HepG2 (cell line): ENCODE measurements around the gene CHSY3. TPM values are rescaled to one million over a fixed set of nuclear protein-coding genes. Genes with fewer than 3 reads are reported as not detected.

Experiments
- ATAC-seq: fragments of 200-7000 bp; cut with Tn5 transposase; 3 replicates; pipeline ENCODE4 v1.9.1; 2020; ENCODE audit warnings: mild to moderate bottlenecking, moderate library complexity
- BruUV-seq: library from RNA; stranded (reverse); fragments of 400-500 nt; replicated peaks from 2 replicates; lab custom pipeline; 2021; lab: Mats Ljungman, UMichigan
- CTCF ChIA-PET: fragments of 300-600 bp; formaldehyde crosslinking; extraction: SDS; loops from one replicate; lab custom pipeline; 2021; ENCODE audit warnings: low total read pairs, inconsistent platforms, low intra/inter-chr PET ratio; lab: Yijun Ruan, JAX
- POLR2A ChIA-PET: fragments of 350-600 bp; sonication (Branson Sonifier 250); formaldehyde crosslinking; loops from one replicate; lab custom pipeline; 2020; ENCODE audit warnings: antibody characterized with exemption, inconsistent platforms; lab: Yijun Ruan, JAX
- DNase-seq: peaks from one replicate; pipeline ENCODE4 v3.0.0-alpha.2; 2015; ENCODE audit warnings: low spot score
- FAIRE-seq: peaks from 3 replicates; lab custom pipeline; 2011; peaks lifted over from hg19 to GRCh38; lab: Jason Lieb, UNC
- H2AFZ ChIP-seq: one replicate; pipeline ENCODE4 v1.6.1; 2011; ENCODE audit warnings: low read length, inconsistent platforms
- H3K27ac ChIP-seq: fragments of 300-600 bp; 3 replicates; pipeline ENCODE4 v1.8.0; 2011; ENCODE audit warnings: mixed run types, mild to moderate bottlenecking, mixed read lengths, low read length, inconsistent platforms; ENCODE audit not compliant: insufficient read depth; ENCODE audit errors: extremely low read length
- H3K27me3 ChIP-seq, 2 experiments: fragments of 200-600 bp in 1 of 2; 2 replicates in 1 of 2; 3 replicates in 1 of 2; pipeline versions ENCODE4 v1.6.0 to v1.8.0; 2011; ENCODE audit warnings: low read length in 2 of 2, mild to moderate bottlenecking in 2 of 2, moderate library complexity in 2 of 2, inconsistent platforms in 1 of 2; ENCODE audit not compliant: insufficient read depth in 2 of 2, control insufficient read depth in 1 of 2
- H3K36me3 ChIP-seq, 2 experiments: fragments of 200-600 bp in 1 of 2; replicated peaks in 1 of 2; 2 replicates in 1 of 2; 3 replicates in 1 of 2; pipeline versions ENCODE4 v1.5.1 to v1.8.0; 2011; ENCODE audit warnings: low read length in 2 of 2, inconsistent platforms in 1 of 2; ENCODE audit not compliant: insufficient read depth in 2 of 2, control insufficient read depth in 1 of 2
- H3K4me1 ChIP-seq: 2 replicates; pipeline ENCODE4 v1.5.1; 2012; ENCODE audit warnings: low read length, inconsistent platforms; ENCODE audit not compliant: insufficient read depth
- H3K4me2 ChIP-seq: 2 replicates; pipeline ENCODE4 v1.6.0; 2011; ENCODE audit warnings: low read depth, low read length, inconsistent platforms
- H3K4me3 ChIP-seq, 3 experiments: fragments of 200-600 bp in 1 of 3; sonication (generic), shearing (Covaris generic) in 1 of 3; replicated peaks in 1 of 3; 2 replicates each; pipeline ENCODE4 v1.5.1; 2011 to 2016; ENCODE audit warnings: low read length in 3 of 3, inconsistent platforms in 2 of 3, low read depth in 2 of 3, mild to moderate bottlenecking in 2 of 3, control low read depth in 1 of 3, mixed read lengths in 1 of 3; ENCODE audit not compliant: insufficient read depth in 1 of 3
- H3K79me2 ChIP-seq: one replicate; pipeline ENCODE4 v1.6.1; 2011; ENCODE audit warnings: low read length, inconsistent platforms; ENCODE audit not compliant: insufficient read depth
- H3K9ac ChIP-seq: 2 replicates; pipeline ENCODE4 v1.6.0; 2011; ENCODE audit warnings: mild to moderate bottlenecking, low read depth, low read length, inconsistent platforms; ENCODE audit not compliant: insufficient read depth
- H3K9me3 ChIP-seq: 2 replicates; pipeline ENCODE4 v1.5.1; 2012; ENCODE audit warnings: mild to moderate bottlenecking, low read length
- H4K20me1 ChIP-seq: 2 replicates; pipeline ENCODE4 v1.6.0; 2011; ENCODE audit warnings: inconsistent platforms, mild to moderate bottlenecking, low read length, moderate library complexity; ENCODE audit not compliant: insufficient read depth
- AGO2 ChIP-seq: fragments of 200-400 bp; formaldehyde crosslinking; optimal IDR thresholded peaks from 2 replicates; pipeline ENCODE3; 2017; ENCODE audit warnings: mild to moderate bottlenecking, low read depth, low read length, moderate library complexity
- ONECUT2 ChIP-seq: sonication (generic); formaldehyde crosslinking; IDR thresholded peaks from 2 replicates; pipeline ENCODE4 v1.4.0; 2020; ENCODE audit warnings: missing genetic modification reagents
- PCBP1 ChIP-seq: fragments of 200-400 bp; formaldehyde crosslinking; IDR thresholded peaks from 2 replicates; pipeline ENCODE4 v1.6.1; 2017; ENCODE audit warnings: mild to moderate bottlenecking, low read depth, low read length, borderline replicate concordance
- in situ Hi-C: cut with HindIII; loops from 2 replicates; pipeline ENCODE4 v1.10.0; 2017; ENCODE audit warnings: low pct_unique_long_range_greater_than_20kb; ENCODE audit not compliant: extremely low pct_ligation_motif_present
- intact Hi-C: fragments of 100-400 bp; cut with micrococcal nuclease; formaldehyde crosslinking; loops from one replicate; pipeline ENCODE4 v1.10.0; 2022; ENCODE audit not compliant: unreplicated experiment
- polyA plus RNA-seq, 8 experiments: library from polyadenylated mRNA; depleted of rRNA in 3 of 8; stranded (reverse) in 7 of 8; unstranded in 1 of 8; fragments of >200 nt; fragmentation: Illumina TruSeq in 4 of 8; extraction: Trizol in 4 of 8; gene quantifications; 2 replicates each; pipeline versions ENCODE4 v1.2.1 to v1.2.3, GENCODE V29; 2011 to 2016; ENCODE audit warnings: low read depth in 4 of 8, missing spikeins in 1 of 8, mixed read lengths in 1 of 8; ENCODE audit not compliant: insufficient read depth in 1 of 8
- total RNA-seq, 5 experiments: library from RNA; depleted of rRNA; stranded (reverse); fragments of >200 nt; fragmentation: Illumina TruSeq; extraction: Trizol; gene quantifications; 2 replicates each; pipeline ENCODE4 v1.2.3, GENCODE V29; 2016; ENCODE audit warnings: low read depth in 1 of 5
- TF ChIP-seq, protein P1 (sequence below): sonication (generic); formaldehyde crosslinking; IDR thresholded peaks from 2 replicates; pipeline ENCODE4 v1.9.0; 2021; ENCODE audit warnings: missing genetic modification reagents, borderline replicate concordance
- TF ChIP-seq, protein P2 (sequence below), 2 experiments: fragments of 450-650 bp in 1 of 2; sonication (generic) in 1 of 2; formaldehyde crosslinking; IDR thresholded peaks; 2 replicates each; pipeline versions ENCODE4 v1.5.0 to v1.8.0; 2020 to 2022; ENCODE audit warnings: mild to moderate bottlenecking in 1 of 2, missing genetic modification reagents in 1 of 2
- TF ChIP-seq, protein P3 (sequence below): sonication (generic); formaldehyde crosslinking; IDR thresholded peaks from 2 replicates; pipeline ENCODE4 v1.8.1; 2022; ENCODE audit warnings: low read depth, mild to moderate bottlenecking, missing genetic modification reagents

Gene CHSY3
- total and polyA plus RNA-seq, 2 of the 13 experiments (the other 11 are each of a cell fraction or from before 2014, with no cell fraction given) = 0.26 to 4.1 TPM

DNA sequence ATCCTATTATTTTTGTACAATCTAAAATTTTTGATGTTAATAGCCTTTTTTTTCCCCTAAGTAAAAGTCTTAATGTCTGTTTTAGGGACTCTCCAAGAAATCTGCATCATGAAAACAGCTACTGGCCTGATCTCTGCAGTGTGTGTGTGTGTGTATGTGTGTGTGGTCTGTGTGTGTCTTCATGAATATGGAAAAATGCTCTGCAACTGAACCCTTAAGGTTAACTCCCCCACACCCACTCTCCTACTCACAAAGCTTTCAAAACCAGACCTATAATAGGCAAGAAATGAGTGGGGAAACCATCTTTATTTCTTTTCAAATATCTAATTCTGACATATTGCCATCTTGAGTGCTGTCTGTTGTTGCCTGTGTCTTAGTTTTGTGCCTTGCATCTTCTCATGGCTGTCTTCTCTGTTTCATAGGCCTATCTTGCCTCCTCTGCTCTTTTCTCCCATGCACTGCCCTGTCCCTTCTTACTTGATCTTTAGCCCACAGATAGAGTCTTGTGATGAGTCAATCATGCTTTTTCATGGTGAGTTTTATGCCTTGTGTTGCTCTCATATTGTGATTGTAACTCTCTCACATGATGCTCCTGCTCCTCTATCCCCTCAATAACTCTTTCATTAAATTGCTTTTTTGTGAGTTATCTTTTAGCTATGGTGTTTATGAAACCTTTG lies 68.3 kb downstream of the CHSY3 start:
- POLR2A ChIA-PET = no interaction called here
- intact Hi-C loops (no loop called here), in situ Hi-C loops (no loop called here)
- BruUV-seq = no TSS peak
- TF ChIP-seq, protein P1, sequence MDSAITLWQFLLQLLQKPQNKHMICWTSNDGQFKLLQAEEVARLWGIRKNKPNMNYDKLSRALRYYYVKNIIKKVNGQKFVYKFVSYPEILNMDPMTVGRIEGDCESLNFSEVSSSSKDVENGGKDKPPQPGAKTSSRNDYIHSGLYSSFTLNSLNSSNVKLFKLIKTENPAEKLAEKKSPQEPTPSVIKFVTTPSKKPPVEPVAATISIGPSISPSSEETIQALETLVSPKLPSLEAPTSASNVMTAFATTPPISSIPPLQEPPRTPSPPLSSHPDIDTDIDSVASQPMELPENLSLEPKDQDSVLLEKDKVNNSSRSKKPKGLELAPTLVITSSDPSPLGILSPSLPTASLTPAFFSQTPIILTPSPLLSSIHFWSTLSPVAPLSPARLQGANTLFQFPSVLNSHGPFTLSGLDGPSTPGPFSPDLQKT (CRISPR knock-in tag) = no peak
- no peak for TF ChIP-seq AGO2
- TF ChIP-seq, protein P2, sequence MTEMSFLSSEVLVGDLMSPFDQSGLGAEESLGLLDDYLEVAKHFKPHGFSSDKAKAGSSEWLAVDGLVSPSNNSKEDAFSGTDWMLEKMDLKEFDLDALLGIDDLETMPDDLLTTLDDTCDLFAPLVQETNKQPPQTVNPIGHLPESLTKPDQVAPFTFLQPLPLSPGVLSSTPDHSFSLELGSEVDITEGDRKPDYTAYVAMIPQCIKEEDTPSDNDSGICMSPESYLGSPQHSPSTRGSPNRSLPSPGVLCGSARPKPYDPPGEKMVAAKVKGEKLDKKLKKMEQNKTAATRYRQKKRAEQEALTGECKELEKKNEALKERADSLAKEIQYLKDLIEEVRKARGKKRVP (CRISPR knock-in tag; IDR thresholded peaks at IDR 0.05) = no peak
- no peak for TF ChIP-seq ONECUT2 (CRISPR knock-in tag)
- TF ChIP-seq, protein P3, sequence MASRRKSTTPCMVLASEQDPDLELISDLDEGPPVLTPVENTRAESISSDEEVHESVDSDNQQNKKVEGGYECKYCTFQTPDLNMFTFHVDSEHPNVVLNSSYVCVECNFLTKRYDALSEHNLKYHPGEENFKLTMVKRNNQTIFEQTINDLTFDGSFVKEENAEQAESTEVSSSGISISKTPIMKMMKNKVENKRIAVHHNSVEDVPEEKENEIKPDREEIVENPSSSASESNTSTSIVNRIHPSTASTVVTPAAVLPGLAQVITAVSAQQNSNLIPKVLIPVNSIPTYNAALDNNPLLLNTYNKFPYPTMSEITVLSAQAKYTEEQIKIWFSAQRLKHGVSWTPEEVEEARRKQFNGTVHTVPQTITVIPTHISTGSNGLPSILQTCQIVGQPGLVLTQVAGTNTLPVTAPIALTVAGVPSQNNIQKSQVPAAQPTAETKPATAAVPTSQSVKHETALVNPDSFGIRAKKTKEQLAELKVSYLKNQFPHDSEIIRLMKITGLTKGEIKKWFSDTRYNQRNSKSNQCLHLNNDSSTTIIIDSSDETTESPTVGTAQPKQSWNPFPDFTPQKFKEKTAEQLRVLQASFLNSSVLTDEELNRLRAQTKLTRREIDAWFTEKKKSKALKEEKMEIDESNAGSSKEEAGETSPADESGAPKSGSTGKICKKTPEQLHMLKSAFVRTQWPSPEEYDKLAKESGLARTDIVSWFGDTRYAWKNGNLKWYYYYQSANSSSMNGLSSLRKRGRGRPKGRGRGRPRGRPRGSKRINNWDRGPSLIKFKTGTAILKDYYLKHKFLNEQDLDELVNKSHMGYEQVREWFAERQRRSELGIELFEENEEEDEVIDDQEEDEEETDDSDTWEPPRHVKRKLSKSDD = no peak
- TF ChIP-seq PCBP1 = no peak
- Histone ChIP-seq H3K79me2 (no peaks in the 10 kb centered on the region), H4K20me1 (no peaks in the 10 kb centered on the region), H3K4me3 (no peak overlapping the region), H2AFZ (no peak overlapping the region), H3K27me3 (no peaks in the 10 kb centered on the region), H3K9ac (no peak overlapping the region), H3K4me2 (no peak overlapping the region), H3K4me1 (no peaks in the 10 kb centered on the region), H3K36me3 (no peaks in the 10 kb centered on the region), H3K9me3 (no peaks in the 10 kb centered on the region), H3K27ac (no peak overlapping the region)
- ATAC-seq = no peak
- no peak for FAIRE-seq
- CTCF ChIA-PET = no interaction called here
- DNase-seq = no peak
